Left lobe of liver (tissue), 2 donors: ENCODE data around the gene FRMD1. TPM values are rescaled to one million over a fixed set of nuclear protein-coding genes. Genes with fewer than 3 reads are reported as not detected.

Experiments
- ATAC-seq: fragments of 200-7000 bp; cut with Tn5 transposase; one replicate; pipeline ENCODE4 v1.9.1; 2020; ENCODE audit warnings: mild to moderate bottlenecking, moderate library complexity
- DNase-seq: peaks from one replicate; pipeline ENCODE4 v3.0.0-alpha.2; 2020; ENCODE audit warnings: low spot score
- total RNA-seq: library from RNA; stranded (reverse); gene quantifications from one replicate; pipeline ENCODE4 v1.2.1, GENCODE V29; 2021
- donor health status: DM: no; HTN: no; CAD: no; lungs with moderate emphysema.
- donor health status: DM: no; HTN: yes; CAD: no.

Gene FRMD1
- total RNA-seq, 1 donor from 2014 or later: 0.10 TPM

DNA sequence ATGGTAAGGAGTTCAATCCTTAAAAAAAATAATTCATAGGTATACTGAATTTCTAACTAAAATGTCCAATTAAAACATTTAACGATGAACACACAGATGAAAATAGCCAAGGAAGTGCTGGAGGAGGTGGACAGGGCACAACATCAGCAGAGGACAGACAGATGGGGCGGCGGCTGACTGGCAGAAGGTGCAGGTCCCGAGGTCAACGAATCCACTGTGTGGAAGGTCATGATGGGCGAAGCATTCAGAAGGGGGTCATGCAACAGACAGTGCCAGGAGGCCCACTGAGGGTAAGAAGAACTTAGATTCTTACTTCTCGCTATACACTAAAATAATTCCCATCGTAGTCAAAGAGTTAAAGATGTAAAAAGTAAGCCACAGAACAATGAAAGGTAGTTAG, 34.2 kb upstream of the FRMD1 start:
- DNase-seq (no peak), ATAC-seq (no peak)

DNA sequence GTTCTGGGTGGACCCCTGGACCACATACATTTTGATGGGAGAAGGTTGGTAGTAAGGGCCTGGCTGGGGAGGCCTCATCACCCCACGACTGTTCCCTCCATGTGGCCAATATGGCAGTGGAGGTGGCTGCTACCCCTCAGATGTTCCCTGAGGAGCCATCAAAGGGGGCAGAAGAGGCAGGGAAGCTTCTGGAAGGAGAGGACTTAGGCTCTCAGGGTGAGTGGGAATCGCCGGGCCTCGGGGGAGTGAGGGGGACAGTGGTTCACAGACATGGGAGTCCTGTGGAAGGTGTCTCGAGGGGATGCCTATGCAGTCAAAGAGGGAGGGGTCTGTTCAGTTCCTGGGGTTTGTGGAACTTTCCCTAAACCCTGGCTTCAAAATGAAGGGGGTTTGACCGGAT, 32.9 kb upstream of the FRMD1 start:
- DNase-seq (no peak), ATAC-seq (no peak)

DNA sequence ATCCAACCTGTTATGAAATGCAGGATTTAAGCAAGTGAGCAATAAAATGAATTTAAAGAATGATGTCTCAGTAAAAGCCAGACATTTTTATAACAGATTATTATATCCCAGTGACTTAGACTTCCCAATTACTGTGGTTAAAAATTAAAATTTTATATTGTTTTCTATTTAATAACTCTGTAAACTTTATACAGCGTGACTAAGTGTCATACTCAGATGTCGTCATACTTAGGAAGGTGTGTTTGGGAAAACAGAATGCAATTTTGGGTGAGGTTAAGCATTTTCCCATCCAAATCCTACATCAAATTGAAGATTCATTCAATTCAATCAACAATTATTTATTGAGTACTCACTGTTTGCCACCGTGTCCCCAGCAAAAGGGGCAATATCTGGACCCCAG, 31.4 kb upstream of the FRMD1 start:
- DNase-seq (no peak), ATAC-seq (no peak)

DNA sequence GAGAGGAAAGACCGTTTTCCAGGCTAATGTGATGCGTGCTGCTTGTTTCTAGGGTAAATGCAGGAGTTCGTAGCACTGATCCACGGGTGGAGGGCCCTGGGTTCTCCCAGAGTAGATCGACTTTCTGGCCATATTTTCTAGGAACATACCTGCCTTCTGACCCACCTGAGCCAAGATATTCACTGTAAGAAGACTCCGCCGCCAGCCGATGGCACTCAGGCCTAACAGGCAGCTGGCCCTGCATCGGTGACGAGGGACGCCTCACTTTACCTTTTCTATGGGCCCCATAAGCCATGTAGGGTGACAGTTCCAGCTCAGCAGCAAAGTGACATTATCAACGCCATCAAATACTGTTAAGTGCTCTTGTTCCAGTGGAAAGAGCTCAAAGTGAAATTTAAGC, 30.2 kb upstream of the FRMD1 start:
- no peak for ATAC-seq
- DNase-seq: no peak

DNA sequence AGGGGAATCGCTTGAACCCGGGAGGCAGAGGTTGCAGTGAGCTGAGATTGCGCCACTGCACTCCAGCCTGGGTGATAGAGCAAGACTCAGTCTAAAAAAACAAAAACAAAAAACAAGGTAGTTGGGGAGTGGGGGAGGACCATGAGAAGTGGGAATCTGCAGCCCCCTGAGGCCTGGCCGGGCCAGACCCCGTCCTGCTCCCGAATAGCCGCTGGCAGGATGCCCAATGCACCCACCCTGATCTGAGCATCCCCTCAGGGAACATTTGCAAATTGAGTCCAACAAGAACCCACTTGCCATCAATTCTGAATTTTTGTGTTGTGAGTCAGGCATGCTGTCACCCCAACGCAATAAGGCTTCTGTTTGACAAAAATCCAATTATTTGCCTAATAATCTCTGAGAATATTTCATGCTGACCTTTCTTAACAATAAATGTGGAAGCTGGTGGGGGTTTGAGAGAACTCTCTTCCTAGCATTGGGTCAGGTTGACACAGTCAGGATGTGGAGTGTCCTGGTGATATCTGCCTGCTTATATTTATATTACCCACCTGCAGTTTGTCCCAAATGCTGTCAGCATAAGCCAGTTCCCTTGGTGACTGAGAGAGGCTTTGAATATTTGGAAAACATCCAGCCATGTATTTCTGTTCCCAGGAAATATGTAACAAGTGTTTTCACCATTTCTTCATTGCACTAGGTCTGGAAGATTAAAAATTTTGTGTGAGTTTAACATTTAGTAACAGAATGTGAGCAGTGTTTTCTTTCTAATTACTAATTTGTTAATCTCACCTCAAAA, 28.4 kb upstream of the FRMD1 start:
- DNase-seq: no peak
- no peak for ATAC-seq

DNA sequence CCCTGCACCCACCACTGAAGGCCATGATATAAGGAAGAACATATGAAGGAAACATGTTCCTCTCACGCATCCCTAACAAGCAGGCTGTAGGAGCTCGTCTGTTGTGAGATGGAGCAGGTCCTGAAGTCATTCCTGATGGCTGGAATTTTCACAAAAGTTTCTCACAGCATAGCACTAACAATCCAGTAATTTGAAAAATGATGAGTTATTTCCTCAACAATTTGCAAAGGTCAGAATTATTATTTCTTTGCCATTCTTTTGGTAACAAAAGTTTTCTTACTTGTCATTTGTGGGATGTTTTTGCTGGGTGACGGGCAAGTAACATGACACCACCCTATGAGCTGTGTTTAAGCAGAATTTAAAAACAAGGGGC, 27.6 kb upstream of the FRMD1 start:
- DNase-seq (no peak), ATAC-seq (no peak)

DNA sequence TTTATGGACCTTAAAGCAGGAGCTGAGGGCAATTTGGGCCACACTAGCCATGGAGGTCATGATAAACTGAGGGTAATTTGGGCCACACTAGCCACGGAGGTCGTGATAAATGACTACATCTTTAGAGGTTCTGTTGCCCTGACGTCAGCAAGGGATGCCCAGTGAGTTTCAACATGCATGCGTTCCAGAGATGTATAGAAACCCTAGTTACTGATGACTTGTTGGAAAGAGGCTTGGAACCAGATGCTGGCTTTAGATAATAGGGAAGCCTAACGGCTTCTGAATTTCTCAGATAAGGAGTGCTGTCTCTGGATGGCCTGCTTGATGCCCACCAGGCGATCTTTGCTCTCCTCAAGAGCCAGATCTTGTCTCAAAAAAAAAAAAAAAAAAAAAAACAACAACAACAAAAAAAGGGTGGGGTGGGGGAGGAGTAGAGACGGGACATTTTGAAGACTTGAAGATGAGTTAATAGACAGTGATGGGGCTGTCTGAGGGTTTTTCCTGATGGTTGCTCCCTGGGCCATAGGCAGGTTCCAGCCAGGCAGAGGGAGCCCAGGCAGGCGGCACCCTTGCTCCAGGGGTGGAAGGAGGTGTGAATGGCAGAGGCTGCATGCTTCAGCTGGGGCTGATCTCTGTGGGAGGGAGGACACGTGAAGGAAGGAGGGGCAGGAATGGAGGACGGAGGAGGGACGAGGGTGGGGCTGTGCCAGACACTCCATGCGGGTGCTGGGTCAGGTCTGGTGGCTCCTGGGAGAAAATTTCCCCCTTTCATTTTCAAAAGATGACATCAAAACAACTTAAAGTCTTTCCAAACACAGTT, 27.0 kb upstream of the FRMD1 start:
- no peak for DNase-seq

DNA sequence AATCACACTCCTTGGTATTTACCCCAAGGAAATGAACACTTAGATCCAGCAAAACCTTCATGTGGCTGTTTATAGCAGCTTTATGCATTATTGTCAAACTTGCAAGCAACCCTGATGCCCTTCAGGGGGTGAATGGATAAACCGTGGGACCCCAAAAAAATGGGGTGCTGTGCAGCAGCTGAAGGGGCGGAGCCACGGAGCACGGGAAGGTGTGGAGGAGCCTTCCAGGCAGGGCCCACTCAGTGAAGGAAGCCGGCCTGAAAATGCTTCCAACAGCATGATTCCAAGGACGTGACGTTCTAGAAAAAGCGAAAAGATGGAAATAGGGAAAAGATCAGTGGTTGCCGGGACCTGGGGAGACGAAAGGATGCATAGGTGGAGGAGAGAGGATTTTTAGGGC, 25.6 kb upstream of the FRMD1 start:
- DNase-seq (no peak), ATAC-seq (no peak)

More for the DNA sequence above, 27.0 kb upstream of the FRMD1 start:
- ATAC-seq: no peak

DNA sequence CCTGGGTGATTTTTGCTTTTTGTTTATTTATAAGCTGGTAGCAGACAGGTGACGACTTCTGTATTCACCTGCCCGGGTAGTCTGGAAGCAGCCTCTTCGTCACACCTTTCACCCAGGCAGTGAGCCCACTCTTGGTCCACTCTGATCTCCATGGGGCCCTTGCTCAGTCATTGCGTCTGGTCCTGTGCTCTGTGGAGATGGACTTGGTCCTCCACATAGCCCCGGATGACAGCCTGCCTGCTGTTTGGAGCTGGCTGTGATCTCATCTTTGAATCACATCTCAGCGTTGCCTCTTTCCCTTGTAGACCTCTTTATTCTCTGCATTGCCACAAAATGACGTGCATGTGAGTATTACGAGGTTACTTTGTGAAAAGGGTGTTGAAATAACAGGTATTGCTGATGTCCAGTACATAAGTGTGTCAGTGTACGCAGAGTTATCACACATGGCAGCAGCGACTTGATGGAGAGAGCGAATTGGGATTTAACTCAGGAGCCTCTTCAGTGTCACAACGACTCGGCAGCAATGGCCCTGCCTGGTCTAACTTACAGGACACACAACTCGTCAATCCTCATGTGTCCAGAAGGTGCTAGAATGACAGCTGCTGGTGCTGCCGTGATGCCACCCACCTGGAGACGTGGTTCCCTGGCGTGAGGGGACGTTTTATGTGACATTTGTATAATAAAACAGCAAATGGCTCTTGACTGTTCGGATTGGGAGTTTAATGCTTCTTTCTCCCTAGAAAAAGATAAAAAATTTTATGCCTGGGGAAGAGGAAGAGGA, 24.2 kb upstream of the FRMD1 start:
- DNase-seq: no peak
- ATAC-seq: no peak

DNA sequence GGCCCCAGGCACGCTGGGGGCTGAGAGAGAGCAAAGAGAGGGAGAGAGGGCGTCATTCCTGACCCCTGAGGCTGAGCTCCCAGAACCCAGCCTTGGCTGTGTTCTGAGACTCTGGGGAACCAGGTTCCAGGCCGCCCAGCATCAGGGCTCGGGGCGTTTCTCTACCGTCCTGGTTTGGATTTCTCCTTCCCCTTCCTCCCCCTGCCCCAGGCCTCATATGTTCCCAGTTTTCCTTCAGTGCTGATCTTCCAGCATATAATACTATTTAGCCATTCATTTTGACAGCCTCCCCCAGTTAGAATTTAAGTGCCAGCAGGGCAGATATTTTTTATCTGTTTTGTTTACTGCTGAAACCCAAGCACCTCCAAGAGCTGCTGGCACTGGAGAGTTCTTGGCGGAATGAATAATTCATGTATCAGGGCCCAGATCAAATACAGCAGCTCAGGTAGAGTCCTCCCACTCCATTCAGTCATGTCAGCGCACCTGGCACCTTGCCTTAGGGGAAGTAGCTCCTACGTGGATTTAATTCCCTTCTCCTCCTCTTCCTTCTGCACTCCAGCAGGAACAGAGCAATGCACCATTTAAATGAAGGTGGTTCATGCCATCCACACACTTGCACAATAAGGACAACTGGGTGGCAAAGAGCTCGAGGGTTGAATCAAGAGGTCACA, 23.4 kb upstream of the FRMD1 start:
- DNase-seq: no peak

DNA sequence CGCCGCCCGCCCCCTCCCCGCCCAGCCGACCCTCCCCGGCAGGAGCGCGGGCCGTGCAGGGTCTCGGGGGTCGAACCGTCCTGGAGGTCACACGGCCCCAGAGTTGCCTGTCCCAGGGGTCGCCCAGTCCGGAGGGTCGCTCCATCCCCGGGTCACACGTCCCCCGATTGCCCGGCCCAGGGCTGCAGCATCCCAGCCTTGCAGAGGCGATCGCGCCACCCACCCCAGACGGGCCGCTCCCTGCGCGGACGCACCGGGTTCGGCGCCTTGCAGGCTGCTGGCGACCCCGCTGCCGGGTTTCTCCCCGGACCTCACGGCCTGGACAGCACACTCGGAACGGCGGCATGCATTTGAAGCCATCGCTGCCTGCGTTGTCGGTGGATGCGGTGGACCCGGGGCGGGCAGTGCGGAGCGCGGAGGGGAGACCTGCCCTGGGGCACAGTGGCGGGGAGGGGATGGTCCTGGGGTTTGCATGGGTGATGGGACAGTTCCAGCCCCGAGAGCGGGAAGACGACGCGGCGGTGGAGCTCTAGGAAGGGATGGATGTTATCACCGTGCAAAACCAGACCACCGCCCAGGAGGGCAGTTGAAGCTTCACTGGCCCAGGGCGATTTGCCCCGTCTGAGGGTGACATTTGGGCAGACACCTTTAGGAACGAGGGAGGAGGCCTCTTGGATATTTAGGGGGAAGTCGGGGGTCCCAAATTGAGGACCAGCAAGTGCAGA, 22.7 kb upstream of the FRMD1 start:
- DNase-seq (no peak), ATAC-seq (no peak)

More for the DNA sequence above, 23.4 kb upstream of the FRMD1 start:
- no peak for ATAC-seq

DNA sequence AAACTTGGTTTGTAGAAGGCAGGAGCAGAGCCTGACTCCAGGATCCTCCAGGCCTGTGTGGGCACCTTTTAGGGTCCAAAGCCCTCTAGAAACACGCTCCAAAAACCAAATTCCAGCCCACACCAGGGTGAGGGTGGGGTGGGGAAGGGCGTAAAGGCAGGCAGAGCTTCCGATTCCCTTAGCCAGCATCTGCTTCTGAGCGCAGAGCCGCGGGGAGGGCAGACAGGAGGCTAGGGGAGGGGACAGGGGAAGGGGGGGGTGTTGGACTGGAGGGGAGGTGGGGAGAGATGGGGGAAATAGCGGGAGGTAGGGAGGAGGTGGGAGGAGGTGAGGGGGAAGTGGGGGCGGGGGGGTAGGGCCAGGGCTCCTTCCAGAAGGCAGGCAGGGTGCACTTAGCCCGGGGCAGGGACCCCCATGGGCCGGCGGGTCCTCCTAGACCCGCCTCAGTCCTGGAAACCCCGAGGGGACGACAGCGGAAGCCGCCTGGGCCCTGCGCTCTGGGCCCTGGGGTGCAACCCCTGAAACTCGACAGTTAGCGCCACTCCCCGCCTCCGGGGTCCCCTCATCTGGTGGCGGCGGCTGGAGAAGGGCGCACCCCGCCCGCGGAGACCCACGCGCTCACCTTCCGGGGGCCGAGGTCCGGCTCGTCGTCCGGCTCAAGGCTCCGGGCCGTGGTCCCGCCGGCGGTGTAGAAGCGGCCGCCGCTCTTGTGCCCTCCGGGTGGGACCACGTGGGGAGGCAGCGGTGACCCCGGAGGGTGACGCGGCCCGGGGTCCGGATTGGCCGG, 22.0 kb upstream of the FRMD1 start:
- ATAC-seq: no peak
- no peak for DNase-seq

DNA sequence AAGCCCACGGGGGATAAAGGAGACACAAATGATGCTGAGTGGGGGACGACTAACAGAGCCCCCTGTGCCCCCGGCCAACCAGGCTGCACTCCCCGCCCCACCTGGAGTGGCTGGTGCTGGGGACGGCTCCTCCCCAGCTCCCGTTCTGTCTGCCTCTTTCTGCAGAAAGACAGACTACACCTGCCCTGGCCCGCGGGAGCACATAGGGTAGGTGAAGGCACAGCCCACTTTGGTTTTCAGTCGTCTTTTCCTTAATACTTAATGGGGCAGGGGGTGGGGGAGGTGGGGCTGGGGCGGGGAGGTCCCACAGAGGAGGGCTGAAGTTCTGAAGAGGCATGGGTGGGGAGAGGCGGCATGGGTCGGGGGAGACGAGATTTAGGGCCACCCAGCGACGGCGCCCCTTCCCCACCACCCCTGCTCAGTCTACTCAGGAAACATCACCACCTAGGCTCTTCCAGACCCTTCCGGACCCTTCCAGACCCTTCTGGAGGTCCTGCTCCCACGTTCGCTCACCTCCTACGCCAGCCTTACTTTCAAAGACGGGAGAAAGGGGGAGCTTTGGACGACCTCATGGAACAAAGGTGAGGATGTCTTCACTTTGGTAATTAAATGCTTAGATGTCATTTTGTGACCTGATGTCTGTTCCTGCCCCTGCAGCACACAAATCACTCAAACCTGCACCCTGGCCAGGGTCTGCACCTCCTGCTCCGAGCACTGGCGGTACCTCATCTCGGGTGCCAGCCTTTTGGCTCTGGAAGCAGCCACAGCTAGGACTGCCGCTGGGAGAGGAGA, 21.2 kb upstream of the FRMD1 start:
- DNase-seq (no peak), ATAC-seq (no peak)

DNA sequence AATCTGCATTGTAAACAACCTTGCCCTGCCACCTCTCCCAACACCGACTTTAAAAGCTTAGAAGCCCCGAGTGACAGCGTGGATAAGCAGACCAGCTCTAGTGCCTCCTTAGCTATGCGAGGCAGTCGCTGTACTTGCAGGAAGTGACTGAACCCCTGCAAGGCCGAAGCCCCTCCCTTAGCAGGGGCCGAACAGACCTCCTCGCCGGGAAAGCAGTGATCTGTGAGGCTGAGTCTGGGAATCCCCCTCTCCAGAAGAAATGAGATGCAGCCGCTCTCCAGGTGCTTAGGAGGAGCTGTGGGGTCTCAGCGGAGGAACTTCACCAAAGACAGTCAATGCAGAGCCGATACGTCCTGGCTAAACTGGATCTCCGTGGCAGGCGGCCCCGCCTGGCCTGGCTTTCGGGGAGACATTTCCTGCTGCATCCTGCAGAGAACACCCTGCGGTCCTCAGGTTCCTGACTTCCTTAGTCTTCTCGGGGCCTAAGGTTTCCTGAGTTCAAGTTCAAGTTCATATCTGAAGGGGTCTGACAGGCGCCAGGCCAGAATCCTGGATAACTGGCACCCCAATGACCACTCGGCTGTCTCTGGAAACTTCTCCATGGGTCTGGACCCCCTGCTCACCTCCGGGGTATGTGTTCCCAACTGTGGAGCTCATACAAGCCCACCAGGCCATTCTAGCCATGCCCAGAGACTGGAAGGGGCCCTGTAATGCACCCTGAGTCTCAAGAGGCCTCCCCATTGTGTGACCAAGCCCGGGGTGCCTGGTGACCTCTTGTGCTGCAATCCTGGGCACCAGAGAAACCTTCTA, 20.4 kb upstream of the FRMD1 start:
- no peak for ATAC-seq
- DNase-seq: no peak

DNA sequence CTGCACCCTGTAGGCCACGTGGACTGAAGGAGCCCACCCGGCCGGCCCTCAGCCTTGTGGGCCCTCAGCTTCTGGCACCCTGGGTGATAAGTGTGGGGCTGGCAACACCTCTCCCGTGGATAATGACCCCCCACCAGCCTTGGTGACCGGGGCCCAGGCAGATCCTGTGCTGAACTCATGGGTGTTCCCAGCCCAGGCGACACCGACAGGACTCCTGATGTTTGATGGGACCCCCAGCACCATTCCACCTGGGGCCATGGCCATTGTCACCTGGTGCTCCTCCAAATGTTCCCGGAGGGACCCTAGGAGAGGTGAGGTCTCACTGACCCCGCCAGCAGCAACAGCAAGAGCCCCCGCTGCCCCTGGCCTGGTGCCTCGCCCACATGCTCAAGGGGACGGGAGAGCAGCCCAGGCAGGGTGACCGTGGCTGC, 19.4 kb upstream of the FRMD1 start:
- DNase-seq (no peak), ATAC-seq (no peak)

DNA sequence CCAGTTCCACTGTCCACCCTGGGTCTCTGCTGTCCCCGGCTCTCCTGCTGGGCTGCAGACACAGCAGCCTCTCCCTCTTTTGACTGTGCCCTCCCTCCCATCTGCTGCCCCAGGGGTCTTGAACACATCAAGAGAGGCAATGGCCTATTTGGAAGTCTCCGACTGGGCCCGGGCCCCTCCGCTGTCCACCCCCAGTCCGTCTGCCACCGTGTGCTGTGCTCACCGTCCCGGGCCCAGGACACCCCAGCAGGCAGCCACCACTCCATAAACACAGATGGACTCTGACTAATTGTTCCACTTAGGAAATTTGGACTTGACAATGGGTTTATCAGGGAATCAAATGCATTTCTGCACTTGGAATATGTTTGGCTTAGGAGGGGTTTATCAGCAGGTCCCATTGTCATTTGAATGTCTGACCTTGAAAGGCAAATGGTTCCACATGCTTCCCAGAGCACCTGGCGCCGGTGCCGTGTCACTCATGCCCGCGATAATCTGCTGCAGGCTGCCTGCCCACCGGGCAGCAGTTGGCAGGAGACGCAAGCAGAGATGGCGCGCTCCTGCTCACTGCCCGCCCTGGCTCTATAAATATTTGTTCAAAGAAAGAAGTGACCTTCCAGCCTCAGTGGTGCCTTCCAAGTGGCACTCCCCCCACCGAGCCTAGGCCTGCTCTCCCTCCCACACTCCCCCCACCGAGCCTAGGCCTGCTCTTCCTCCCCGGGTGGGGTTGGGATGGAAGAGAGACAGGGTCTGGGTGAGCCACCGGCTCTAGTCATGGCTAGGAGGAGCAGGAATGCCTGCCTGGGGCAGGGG, 18.8 kb upstream of the FRMD1 start:
- ATAC-seq (no peak), DNase-seq (no peak)

DNA sequence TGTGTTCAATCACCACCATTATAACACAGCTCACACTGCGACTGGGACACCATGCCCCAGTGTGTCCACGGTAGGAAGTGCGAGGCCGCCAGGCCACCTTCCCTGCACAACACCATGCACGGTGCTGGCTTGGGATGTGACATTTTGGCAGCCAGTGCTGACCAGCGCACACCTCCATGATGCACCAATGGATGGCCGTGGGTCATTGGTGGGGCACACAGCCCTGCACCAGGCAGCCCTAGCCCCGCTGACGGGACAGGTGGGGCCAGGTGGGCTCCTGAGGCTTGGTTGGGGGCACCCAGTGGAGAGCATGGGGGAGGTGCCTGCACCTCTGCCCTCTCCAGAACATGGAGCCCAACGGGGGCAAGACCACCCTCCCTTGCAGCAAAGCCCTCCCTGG, 18.2 kb upstream of the FRMD1 start:
- DNase-seq (no peak), ATAC-seq (no peak)
